ENCODE measurements around the gene CIP2A. TPM values are rescaled to one million over a fixed set of nuclear protein-coding genes. Genes with fewer than 3 reads are reported as not detected.

CIP2A gene
- total RNA-seq, 1 donor from 2014 or later = 50.5 TPM

- Mint-ChIP-seq H3K27ac (ENCODE audit: unreplicated experiment) (no peak overlapping the region), H3K27me3 (ENCODE audit: low read depth) (no peaks in the 10 kb centered on the region), H3K9me3 (no peaks in the 10 kb centered on the region), H3K4me3 (no peak overlapping the region), H3K4me1 (no peaks in the 10 kb centered on the region), H3K36me3 (ENCODE audit: low read depth) (peaks cover 10% of the 10 kb centered on the region)
- TF ChIP-seq CTCF (conservative IDR thresholded peaks at IDR 0.05) = no peak
- no peak for DNase-seq (ENCODE audit: low read depth, low spot score)
These were observed 51.2 kb downstream of the CIP2A start for GRCh38 chr3:108538083-108538482.

- no peaks in the 10 kb centered on the region for H3K36me3 Mint-ChIP-seq (ENCODE audit: low read depth)
- no peaks in the 10 kb centered on the region for H3K9me3 Mint-ChIP-seq
- no peak overlapping the region for H3K4me3 Mint-ChIP-seq
- H3K27ac Mint-ChIP-seq (ENCODE audit: unreplicated experiment) = no peak overlapping the region
- TF ChIP-seq CTCF (conservative IDR thresholded peaks at IDR 0.05) = no peak
- no peaks in the 10 kb centered on the region for H3K4me1 Mint-ChIP-seq
- no peak for DNase-seq (ENCODE audit: low read depth, low spot score)
- no peaks in the 10 kb centered on the region for H3K27me3 Mint-ChIP-seq (ENCODE audit: low read depth)
These were observed 60.6 kb downstream of the CIP2A start for GRCh38 chr3:108528459-108529252.

GRCh38 chr3:108527817-108528216 lies 61.4 kb downstream of the CIP2A start:
- Mint-ChIP-seq H3K9me3 (no peaks in the 10 kb centered on the region), H3K36me3 (ENCODE audit: low read depth) (no peaks in the 10 kb centered on the region), H3K27ac (ENCODE audit: unreplicated experiment) (no peak overlapping the region), H3K27me3 (ENCODE audit: low read depth) (no peaks in the 10 kb centered on the region), H3K4me3 (no peak overlapping the region), H3K4me1 (no peaks in the 10 kb centered on the region)
- no peak for TF ChIP-seq CTCF (conservative IDR thresholded peaks at IDR 0.05)
- DNase-seq (ENCODE audit: low read depth, low spot score) = no peak

GRCh38 chr3:108527109-108527508 lies 62.1 kb downstream of the CIP2A start:
- Mint-ChIP-seq H3K36me3 (ENCODE audit: low read depth) (no peaks in the 10 kb centered on the region), H3K27ac (ENCODE audit: unreplicated experiment) (no peak overlapping the region), H3K4me1 (no peaks in the 10 kb centered on the region), H3K4me3 (no peak overlapping the region), H3K9me3 (no peaks in the 10 kb centered on the region), H3K27me3 (ENCODE audit: low read depth) (no peaks in the 10 kb centered on the region)
- TF ChIP-seq CTCF (conservative IDR thresholded peaks at IDR 0.05) = no peak
- DNase-seq (ENCODE audit: low read depth, low spot score) = no peak

- DNase-seq (ENCODE audit: low read depth, low spot score) = no peak
- H3K36me3 Mint-ChIP-seq (ENCODE audit: low read depth) = no peaks in the 10 kb centered on the region
- no peak overlapping the region for H3K4me3 Mint-ChIP-seq
- no peak overlapping the region for H3K27ac Mint-ChIP-seq (ENCODE audit: unreplicated experiment)
- no peaks in the 10 kb centered on the region for H3K4me1 Mint-ChIP-seq
- no peaks in the 10 kb centered on the region for H3K27me3 Mint-ChIP-seq (ENCODE audit: low read depth)
- no peak for TF ChIP-seq CTCF (conservative IDR thresholded peaks at IDR 0.05)
- H3K9me3 Mint-ChIP-seq = no peaks in the 10 kb centered on the region
These were observed 63.3 kb downstream of the CIP2A start for GRCh38 chr3:108525971-108526370.
